D721Med (cell line): ENCODE measurements around the gene PPP2R5C.

Source experiments
- DNase-seq: peaks from one replicate; pipeline ENCODE4 v3.0.0; 2011; ENCODE audit warnings: low spot score; ENCODE audit not compliant: insufficient read length
- FAIRE-seq: peaks from 2 replicates; lab custom pipeline; 2011; peaks lifted over from hg19 to GRCh38; lab: Jason Lieb, UNC
- TF ChIP-seq, protein P1 (sequence below): IDR thresholded peaks from 2 replicates; pipeline ENCODE4 v1.5.1; 2012; ENCODE audit warnings: mild to moderate bottlenecking, control low read depth; ENCODE audit not compliant: insufficient read depth; ENCODE audit errors: missing control alignments

The PPP2R5C gene

DNA sequence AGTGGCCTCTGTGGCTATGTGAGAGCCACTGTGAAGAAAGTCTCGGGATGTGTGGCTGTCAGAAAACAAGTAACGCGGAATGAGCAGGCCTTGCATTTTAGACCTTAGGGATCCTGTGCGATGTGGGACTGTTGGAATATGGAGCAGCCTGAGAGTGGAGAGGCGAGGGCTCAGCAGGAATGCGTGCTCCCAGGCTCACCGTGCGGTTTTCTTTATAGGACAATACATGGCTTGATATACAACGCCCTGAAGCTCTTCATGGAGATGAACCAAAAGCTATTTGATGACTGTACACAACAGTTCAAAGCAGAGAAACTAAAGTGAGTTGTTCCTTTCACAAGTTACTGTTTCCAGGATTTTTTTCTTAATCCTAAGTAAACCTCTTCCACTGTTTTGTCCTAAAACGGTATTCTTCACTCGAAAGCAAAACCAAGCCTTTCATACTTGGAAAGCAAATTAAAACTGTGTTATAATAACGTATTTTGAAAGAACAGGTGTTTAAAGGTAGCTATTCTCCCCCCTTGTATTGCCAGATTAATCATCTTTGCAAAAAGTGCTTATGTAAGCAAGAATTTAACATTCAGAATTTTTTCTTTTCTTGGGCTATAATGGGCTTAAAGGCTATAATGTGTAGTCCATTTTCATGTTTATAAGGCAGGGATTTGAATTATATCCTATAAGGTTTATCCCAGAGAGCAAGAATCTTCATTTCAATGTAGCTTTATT lies 148.0 kb downstream of the PPP2R5C start:
- FAIRE-seq (no peak), DNase-seq (no peak)
- TF ChIP-seq, protein P1, sequence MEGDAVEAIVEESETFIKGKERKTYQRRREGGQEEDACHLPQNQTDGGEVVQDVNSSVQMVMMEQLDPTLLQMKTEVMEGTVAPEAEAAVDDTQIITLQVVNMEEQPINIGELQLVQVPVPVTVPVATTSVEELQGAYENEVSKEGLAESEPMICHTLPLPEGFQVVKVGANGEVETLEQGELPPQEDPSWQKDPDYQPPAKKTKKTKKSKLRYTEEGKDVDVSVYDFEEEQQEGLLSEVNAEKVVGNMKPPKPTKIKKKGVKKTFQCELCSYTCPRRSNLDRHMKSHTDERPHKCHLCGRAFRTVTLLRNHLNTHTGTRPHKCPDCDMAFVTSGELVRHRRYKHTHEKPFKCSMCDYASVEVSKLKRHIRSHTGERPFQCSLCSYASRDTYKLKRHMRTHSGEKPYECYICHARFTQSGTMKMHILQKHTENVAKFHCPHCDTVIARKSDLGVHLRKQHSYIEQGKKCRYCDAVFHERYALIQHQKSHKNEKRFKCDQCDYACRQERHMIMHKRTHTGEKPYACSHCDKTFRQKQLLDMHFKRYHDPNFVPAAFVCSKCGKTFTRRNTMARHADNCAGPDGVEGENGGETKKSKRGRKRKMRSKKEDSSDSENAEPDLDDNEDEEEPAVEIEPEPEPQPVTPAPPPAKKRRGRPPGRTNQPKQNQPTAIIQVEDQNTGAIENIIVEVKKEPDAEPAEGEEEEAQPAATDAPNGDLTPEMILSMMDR, result no peak

DNA sequence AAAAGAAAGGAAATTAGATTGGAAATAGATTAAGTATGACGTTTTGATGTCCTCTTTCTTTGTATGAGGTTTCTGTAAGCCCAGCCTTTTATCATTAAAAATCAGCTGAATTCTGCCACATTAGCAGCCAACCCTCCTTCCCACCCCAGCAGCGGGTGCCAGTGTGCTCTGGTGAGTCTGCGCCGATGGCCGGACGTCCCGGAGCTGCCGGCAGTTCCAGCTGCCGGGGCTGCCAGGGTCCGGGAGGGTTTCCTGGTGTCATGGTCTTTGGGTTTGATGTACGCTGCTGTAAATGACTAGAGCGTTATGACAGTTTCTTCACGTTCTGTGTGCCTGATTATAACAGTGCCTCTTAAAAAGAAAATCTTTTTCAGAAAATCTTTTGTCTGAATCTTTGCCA lies 151.3 kb downstream of the PPP2R5C start:
- TF ChIP-seq, protein P1, result no peak
- DNase-seq (no peak), FAIRE-seq (no peak)

DNA sequence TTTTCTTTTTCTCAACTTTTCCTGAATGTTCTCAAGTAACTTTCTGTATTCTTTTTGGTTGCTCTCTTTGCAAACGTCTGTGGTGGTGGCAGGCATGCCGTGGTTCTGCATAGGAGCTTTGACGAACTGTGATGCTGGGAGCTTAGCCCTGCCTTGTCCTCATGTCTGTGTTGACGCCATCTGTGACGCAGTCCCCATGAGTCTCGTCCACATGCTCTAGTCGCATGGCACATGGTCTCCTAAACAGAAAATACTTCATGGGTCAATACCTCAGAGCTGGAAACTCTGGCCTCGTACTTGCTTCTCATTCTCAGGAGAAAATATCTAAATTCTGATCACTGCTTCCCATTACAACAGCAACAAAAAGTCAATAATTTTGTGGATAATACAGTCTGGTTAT lies 152.6 kb downstream of the PPP2R5C start:
- FAIRE-seq (no peak), DNase-seq (no peak)
- TF ChIP-seq, protein P1, result no peak

DNA sequence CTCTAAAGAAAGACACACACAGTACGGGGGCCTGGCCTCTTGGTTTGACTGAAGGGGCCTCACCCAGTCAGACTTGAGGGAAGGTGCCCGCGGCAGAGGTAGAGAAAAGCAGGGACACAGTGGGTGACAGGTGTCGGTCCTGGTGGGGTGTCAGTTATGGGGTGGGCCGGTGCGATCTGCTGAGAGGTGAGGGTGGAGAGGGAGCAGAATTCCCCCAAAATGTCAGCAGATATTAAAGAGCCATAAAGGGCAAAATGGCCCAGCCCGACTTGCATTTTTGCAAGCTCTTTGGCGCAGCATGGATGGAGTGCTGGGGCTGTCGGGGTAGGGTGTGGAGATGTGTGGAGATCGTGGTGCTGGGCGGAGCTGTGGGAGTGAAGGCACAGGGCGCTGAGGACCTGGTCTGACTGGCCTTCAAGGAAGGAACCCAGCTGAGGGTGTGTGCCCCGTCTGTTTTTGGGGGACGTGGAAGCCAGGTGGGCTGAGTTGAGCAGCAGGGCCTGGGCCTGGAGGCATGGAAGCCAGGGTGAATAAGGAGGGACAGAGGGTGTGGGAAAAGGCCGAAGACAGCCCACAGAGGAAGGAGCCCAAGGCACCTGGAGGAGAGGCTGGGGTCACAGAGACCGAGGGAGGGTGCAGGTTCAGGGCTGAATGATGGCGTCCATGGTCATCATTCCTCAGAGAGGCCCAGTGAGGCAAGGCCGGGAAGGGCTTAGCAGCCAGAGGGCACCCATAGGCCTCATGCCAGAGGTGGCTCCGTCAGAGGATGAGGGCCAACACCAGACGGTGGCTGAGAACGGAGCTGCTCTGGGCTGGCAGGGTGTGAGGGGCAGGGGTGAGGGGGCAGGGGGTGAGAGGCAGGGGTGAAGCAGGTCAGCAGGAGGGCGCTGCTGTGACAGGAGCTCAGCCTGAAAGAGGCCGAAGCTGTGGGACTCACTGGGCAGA lies 154.6 kb downstream of the PPP2R5C start:
- TF ChIP-seq, protein P1, result no peak
- no peak for FAIRE-seq
- no peak for DNase-seq

DNA sequence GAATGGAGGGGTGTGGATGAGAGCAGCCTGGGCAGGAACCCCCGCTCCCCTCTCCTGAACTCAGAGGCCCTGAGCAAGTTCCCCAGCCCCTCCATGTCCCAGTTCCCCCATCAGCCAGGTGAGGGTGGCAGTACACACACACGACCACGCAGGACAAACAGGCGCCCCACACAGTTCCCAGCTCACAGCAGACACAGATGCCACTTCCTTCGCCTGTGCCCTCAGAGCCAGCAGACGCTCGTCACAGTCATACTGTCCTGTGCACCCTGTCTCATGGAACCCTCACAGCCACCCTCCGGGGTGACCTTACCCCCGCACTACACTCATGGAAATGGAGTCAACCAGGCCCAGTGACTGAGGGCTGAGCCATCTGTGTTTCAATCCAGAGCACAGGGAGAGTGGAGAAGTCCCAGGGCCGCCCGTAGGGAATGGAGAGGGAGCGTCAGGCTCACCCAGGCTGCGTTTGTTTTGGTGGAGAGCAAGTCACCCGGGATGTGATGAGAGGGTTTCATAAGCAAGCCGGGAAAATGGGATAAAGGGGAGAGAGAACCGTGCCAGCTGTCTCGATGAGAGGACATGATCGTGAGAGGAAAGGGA lies 155.4 kb downstream of the PPP2R5C start:
- TF ChIP-seq, protein P1, result no peak
- FAIRE-seq (no peak), DNase-seq (no peak)

DNA sequence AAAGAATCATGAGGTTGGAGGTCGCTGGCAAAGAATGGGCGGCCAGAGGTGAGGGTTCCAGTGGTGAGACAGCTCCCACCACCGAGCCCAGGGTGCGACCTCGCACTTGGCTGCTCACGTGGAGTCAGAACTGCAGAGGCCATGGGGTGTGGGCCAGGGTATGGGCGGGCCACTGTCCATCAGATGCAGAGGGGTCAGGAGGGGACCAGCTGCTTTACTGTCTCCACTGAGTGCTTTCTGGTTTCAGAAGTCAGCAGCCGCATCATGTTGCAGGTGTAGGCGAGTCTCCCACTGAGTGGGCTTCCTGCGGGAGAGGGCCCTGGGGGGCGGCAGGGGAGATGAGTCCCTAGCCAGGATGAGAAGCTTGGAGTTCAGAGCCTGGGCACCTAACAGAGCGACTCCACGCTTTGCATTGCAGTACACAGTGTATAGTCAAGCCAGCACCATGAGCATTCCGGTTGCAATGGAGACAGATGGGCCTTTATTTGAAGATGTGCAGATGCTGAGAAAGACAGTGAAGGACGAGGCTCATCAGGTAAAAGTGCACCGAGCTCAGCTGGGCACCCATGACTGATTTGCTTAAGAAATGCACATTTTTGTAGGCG lies 156.0 kb downstream of the PPP2R5C start:
- FAIRE-seq (no peak), DNase-seq (no peak)
- TF ChIP-seq, protein P1, result no peak
